Left ventricle myocardium superior (tissue), 1 donor: ENCODE data around the gene DRGX. TPM values are rescaled to one million over a fixed set of nuclear protein-coding genes. Genes with fewer than 3 reads are reported as not detected.

Experiments used
- ATAC-seq: fragments of 200-7000 bp; cut with Tn5 transposase; one replicate; pipeline ENCODE4 v1.9.1; 2020; ENCODE audit warnings: mild to moderate bottlenecking, moderate library complexity
- DNase-seq: peaks from one replicate; pipeline ENCODE4 v3.0.0-alpha.2; 2020
- intact Hi-C: fragments of 100-400 bp; cut with micrococcal nuclease; formaldehyde crosslinking; loops from one replicate; pipeline ENCODE4 v1.11.0; 2022
- total RNA-seq: library from RNA; stranded (reverse); fragmentation: NEBNext Ultra II Directional; extraction: Animal tissue kit (Norgen Biotek cat#: 25700); gene quantifications from one replicate; pipeline ENCODE4 v1.2.1, GENCODE V29; 2021
- donor health status: DM: no; HTN: yes; CAD: no; lungs with severe emphysema.

The DRGX gene
- total RNA-seq, 1 donor from 2014 or later = not detected

GRCh38 chr10:49365675-49366415 is 30.0 kb downstream of the DRGX start:
- DNase-seq = no peak
- intact Hi-C loops = no loop called here

DNA sequence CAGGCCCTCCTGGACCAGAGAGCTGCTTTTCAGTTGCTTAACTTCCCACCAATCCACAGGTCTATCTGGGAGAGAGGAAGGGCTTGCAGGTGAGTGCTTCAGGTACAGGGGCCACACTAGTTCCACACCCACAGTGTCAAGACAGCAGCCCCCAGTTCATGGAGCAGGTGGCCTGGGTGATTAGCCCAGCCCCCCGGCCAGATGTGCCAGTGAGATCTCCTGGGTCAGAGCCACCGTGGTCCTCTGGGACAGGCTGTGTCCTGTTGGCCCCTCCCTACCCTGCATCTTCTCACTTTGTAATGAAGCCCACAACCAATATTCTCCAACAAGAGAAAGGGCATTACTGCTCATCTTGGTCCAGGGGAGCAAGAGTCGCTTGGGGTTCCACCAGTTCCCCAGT is 30.6 kb downstream of the DRGX start:
- intact Hi-C loops = no loop called here
- ATAC-seq = no peak

More at GRCh38 chr10:49365675-49366415, 30.0 kb downstream of the DRGX start:
- ATAC-seq = peak; percentile 19

DNA sequence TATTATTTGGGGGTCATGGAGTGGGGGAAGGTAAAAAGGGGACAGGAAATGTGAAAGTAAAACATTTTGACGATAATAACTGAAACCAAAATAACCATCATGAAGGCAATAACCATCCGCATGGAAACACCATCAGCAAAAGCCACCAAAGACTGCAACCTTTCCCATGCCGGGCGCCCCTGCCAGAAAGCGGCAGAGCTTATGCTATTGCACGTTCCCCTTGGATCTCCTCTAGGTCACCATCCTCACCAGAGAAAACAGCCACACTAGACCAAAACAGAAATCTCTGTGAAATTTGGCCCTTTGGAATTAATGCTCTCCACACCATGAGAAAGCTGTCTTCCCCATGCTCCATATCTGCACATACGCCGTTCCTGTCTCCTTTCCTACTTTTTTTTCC is 31.1 kb downstream of the DRGX start:
- ATAC-seq = no peak
- intact Hi-C loops = no loop called here
- no peak for DNase-seq

More for the DNA sequence above, 30.6 kb downstream of the DRGX start:
- no peak for DNase-seq

DNA sequence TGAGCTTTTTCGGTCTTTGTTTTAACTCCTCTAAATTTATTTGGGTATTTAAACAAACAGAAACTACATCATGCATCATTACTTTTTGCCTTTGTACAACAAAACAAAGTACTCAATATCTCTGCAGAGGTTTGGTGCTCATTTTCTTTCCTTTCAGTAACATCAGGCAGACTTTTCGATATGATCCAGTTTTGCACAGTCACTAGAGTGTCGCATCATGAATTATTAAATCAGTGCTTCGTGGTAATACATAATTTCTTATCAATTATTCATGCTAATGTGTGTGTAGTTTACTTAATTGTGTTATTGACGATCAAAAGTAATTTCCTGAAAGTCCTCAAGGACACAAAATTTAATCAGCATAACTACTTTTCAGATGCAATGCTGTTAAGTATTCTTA is 31.8 kb downstream of the DRGX start:
- DNase-seq (no peak), ATAC-seq (no peak)
- intact Hi-C loops = no loop called here

DNA sequence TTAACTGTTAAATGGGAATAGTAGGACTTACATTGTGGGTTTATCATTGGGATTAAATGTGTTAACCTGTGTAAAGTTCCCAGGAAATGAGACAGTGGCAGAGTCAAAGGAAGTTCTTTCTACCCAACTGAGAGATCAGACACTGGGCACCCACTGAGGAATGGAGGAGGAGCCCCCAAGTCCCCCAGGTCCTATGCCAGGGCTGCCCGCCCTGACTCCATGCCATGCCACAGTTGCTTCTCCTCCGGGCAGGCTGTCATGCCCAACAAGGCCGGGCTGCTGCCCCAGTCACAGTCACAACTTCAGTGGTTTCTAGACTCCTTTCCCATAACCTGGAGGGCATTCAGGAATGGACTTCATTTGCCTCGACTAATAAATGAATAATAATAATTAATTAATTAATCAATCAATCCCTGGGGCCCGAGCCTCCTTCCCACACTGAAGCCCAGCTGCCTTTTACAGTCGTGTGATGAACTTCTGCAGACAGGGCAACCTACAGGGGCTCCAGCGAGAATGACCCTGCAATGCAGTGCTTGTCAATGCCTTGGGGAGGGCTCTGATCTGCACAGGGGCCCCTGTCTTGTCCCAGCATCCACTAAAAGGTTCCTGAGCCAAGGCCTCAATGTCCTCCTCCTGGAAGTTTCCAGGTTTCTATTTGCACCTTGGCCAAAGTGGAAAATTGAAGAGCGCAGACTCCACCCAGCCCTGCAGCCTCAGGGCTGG is 32.4 kb downstream of the DRGX start:
- intact Hi-C loops = no loop called here
- ATAC-seq (no peak), DNase-seq (no peak)

DNA sequence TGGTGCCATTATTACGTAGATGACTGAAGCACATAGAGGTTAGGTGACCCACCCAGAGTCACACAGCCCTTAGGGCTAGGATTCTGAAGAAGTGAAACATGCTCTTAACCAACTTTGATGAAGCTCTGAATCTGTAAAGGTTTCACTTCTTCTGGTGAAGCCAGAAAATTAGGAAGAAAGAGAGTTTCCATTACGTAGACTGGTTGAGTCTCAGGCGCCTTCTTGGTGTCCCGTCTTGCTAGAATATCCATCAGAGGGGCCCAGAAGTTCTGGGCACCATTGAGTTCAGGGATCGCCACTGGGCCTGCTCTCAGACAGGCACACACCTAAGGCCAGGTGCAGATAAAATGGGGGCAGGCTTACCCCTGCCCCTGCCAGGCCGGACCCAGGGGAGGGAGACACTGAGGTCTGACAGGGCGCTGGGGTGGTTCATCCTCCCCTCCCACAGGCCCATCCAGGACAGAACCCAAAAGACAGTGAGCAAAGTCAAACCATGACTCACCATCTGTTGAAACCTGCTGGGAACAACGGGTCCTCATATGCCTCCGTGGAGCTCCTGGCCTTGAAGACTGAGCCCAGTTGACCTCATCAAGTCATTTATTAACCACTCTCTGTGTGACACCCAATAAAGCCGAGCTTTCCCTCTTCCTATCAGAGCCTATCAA is 33.2 kb downstream of the DRGX start:
- ATAC-seq = no peak
- intact Hi-C loops = no loop called here
- DNase-seq = no peak

DNA sequence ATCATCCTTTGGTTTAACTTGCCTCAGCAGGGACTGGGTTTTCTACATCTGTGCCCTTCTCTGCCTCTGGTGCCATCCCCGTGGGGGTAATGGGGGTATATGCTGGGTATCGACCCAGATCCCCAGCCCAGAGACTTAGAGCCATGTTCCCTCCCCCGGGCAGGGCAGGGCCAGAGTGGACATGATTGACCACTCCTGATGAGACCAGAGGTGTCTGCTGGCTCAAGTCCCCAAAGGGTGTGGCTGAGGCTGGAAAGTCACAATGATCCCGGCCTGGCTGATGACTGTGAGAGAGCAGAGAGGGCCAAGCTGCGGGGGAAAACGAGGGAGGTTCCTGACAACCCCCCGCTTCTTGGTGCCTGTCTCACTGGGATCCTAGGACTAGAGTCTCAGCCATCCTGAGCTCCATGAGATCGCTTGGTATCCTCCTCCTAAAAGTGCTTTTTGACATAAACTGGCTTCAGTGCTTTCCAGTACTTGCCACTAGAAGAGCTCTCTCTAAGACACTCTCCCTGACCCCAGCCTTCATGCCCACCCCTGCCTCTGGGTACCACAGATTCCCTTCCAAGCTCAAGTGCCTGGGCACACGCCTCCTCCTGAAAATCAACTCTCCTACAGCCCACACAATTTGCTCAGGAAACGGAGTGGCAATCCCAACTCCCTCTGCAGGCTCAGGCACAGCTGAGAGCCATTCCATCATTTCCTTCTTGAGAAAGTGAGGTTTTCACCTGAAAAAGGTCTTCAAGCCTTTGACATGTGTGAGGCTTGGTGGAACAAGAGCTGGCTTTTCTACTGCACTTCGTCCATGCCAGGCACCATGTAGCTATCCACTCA is 33.9 kb downstream of the DRGX start:
- ATAC-seq (no peak), DNase-seq (no peak)
- intact Hi-C loops = no loop called here

DNA sequence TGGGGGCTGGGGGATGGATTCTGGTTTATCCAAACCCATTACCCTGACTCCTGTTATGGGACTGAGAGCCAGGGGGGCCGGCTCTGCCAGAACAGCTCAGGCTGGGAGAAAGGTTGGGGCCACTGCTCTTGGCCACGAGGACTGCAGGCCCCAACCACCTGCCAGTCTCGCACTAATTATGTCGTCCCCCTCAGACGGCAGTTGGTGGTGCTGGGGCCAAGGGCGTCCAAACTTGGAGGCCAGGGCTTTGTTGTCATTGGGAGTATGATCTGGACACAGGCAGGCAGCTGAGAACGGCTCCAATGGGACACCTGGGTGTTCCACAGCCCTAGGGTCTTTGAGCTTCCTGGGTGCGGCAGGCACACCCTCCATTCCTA is 34.7 kb downstream of the DRGX start:
- ATAC-seq (no peak), DNase-seq (no peak)
- intact Hi-C loops = no loop called here

GRCh38 chr10:49360271-49361177 is 35.4 kb downstream of the DRGX start:
- ATAC-seq (peak; percentile 89), DNase-seq (peak; percentile 79)
- intact Hi-C loops = no loop called here

GRCh38 chr10:49359349-49360270 is 36.3 kb downstream of the DRGX start:
- ATAC-seq (peak; percentile 56), DNase-seq (no peak)
- intact Hi-C loops = no loop called here

DNA sequence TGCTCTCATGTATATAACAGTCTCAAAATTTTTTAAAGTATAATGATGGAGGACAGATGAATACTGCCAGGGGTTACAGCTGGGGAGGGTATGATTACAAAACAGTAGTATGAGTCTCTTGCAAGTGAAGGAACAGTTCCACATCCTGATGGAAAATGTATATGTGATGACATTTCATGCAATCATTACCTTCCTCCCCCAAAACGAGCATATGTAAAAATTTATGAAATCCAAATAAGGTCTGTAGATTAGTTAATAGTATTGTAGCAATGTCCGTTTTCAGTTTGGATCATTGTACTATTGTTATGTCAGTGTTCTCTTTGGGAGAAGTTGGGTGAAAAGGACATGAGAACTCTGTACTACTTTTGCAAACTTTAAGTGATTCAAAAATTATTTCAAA is 38.0 kb downstream of the DRGX start:
- intact Hi-C loops = no loop called here
- ATAC-seq = no peak
- no peak for DNase-seq

- intact Hi-C loops = no loop called here
- ATAC-seq (no peak), DNase-seq (no peak)
Observed at GRCh38 chr10:49356944-49357343, 38.9 kb downstream of the DRGX start.

DNA sequence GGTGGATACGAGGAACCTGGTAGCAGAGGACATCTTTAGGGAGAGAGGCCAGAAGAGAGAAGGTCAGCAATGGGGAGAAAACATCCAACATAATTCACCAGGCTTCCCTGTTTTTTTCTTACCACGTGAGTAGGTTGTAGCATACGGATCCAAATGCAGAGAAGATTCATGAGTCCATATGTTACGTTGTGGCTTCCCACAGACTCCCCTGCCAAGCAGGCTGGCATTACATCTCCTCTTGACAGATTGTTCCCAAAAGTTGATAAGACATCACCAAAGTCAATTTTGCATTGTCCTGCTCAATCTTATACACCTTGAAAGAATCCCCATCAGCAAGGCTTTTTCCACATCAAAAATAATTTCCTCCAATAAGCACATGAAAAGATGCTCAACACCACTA is 39.7 kb downstream of the DRGX start:
- DNase-seq = no peak
- no peak for ATAC-seq
- intact Hi-C loops = no loop called here

- DNase-seq = no peak
Observed at GRCh38 chr10:49355221-49355620, 40.7 kb downstream of the DRGX start.

DNA sequence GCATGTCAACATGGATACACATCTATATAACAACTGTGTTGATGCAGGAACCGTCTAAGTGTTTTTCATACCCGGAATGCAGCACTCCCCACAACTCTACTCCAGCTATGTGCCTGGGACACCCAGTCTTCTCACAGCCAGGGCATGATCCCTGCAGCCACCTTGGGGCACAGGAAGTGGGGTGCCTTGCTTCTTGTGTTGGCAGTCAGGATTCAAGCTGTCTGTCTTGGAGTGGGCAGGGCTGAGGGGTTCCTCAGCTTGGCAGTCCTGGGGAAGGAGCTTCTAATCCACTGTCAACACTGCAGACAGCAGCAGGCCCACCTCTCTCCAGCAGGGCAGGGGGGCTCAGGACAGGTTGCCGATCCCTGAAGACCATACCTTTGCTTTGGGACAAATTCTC is 41.3 kb downstream of the DRGX start:
- intact Hi-C loops = no loop called here
- ATAC-seq (no peak), DNase-seq (no peak)

More at GRCh38 chr10:49355221-49355620, 40.7 kb downstream of the DRGX start:
- no peak for ATAC-seq
- intact Hi-C loops = no loop called here

DNA sequence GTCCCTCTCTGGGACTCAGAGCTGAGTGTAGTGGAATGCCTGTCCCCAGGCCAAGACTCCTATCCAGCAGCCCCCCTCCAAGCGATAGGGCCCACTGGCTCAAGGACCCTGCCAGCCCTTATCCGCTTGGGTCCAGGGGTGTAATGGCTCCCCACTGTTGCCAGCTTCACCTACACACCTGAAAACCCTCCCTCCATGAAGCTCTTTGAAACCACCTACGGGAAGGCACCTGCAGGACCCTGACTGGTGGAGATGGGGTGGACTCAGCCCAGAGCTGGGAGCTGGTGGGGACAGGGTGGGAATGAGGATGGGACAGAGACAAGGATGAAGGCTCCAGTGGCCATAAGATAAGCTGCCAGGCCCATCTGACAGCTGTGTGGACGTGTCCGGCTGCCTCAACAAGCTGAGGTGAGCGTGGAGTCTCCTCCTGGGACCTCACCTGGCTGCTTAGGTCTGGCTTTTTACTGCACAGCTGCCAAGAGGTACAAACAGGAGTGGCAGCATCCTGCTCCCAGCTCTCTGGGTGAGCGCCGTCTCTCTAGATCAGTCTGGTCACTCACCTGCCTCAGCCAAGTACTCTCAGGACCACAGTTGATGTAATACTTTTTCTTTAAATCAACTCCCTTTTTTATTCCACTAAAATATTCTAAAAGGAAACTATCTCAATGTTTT is 41.9 kb downstream of the DRGX start:
- intact Hi-C loops = no loop called here
- DNase-seq (no peak), ATAC-seq (no peak)
